K562 (cell line): Measurements from ENCODE around the gene B3GALT4. TPM values are rescaled to one million over a fixed set of nuclear protein-coding genes. Genes with fewer than 3 reads are reported as not detected.
"Not testable (repeated sequence)": the region's sequence is repeated elsewhere in the genome, so short reads cannot be mapped to it uniquely, and the experiment has no call there.

ENCODE experiments used
- ATAC-seq: fragments of 200-7000 bp; cut with Tn5 transposase; 3 replicates; pipeline ENCODE4 v1.9.1; 2020; ENCODE audit warnings: moderate library complexity
- BruUV-seq: library from RNA; stranded (reverse); fragments of 400-500 nt; replicated peaks from 2 replicates; lab custom pipeline; 2021; lab: Mats Ljungman, UMichigan
- CTCF ChIA-PET: fragments of 300-600 bp; formaldehyde crosslinking; extraction: SDS; loops from one replicate; lab custom pipeline; 2021; ENCODE audit warnings: low intra/inter-chr PET ratio; lab: Yijun Ruan, JAX
- POLR2A ChIA-PET: fragments of 300-600, 350-650 bp; sonication (Branson Sonifier 250); formaldehyde crosslinking; extraction: SDS; loops from one replicate; lab custom pipeline; 2021; ENCODE audit warnings: antibody characterized with exemption, inconsistent platforms; lab: Yijun Ruan, JAX
- DNase-seq, 4 experiments: peaks; one replicate each; pipeline versions ENCODE4 v3.0.0 to v3.0.0-alpha.2; 2011 to 2018; ENCODE audit warnings: low spot score in 3 of 4, mixed read lengths in 3 of 4; ENCODE audit errors: extremely low read depth in 1 of 4
- FAIRE-seq: peaks from 2 replicates; lab custom pipeline; 2011; peaks lifted over from hg19 to GRCh38; lab: Jason Lieb, UNC
- H2AFZ ChIP-seq: 2 replicates; pipeline ENCODE4 v1.6.0; 2011; ENCODE audit warnings: low read depth, low read length, control low read depth, inconsistent platforms
- H3K27ac ChIP-seq: fragments of 200-600 bp; 3 replicates; pipeline ENCODE4 v1.8.0; 2011; ENCODE audit warnings: low read depth, mild to moderate bottlenecking, control low read depth, inconsistent platforms, low read length, moderate library complexity, mixed read lengths; ENCODE audit errors: extremely low read depth
- H3K27me3 ChIP-seq, 2 experiments: fragments of 300-600 bp in 1 of 2; 2 replicates in 1 of 2; 3 replicates in 1 of 2; pipeline versions ENCODE4 v1.6.0 to v1.8.0; 2011; ENCODE audit warnings: inconsistent platforms in 2 of 2, low read length in 2 of 2, mild to moderate bottlenecking in 1 of 2, mixed read lengths in 1 of 2, moderate library complexity in 1 of 2; ENCODE audit not compliant: control insufficient read depth in 2 of 2, insufficient read depth in 2 of 2
- H3K36me3 ChIP-seq: fragments of 300-600 bp; 3 replicates; pipeline ENCODE4 v1.8.0; 2011; ENCODE audit warnings: mild to moderate bottlenecking, low read length, inconsistent platforms; ENCODE audit not compliant: control insufficient read depth, insufficient read depth
- H3K4me1 ChIP-seq, 2 experiments: fragments of 200-600 bp in 1 of 2; replicated peaks in 1 of 2; 2 replicates in 1 of 2; 3 replicates in 1 of 2; pipeline versions ENCODE4 v1.5.1 to v1.8.0; 2011; ENCODE audit warnings: inconsistent platforms in 2 of 2, low read length in 2 of 2, mild to moderate bottlenecking in 1 of 2, mixed read lengths in 1 of 2, moderate library complexity in 1 of 2; ENCODE audit not compliant: control insufficient read depth in 2 of 2, insufficient read depth in 2 of 2
- H3K4me2 ChIP-seq: 2 replicates; pipeline ENCODE4 v1.6.1; 2011; ENCODE audit warnings: low read length, control low read depth, inconsistent platforms, mixed read lengths; ENCODE audit not compliant: insufficient read depth
- H3K4me3 ChIP-seq: fragments of 200-600 bp; sonication (generic), shearing (Covaris generic); 2 replicates; pipeline ENCODE4 v1.5.1; 2016; ENCODE audit warnings: control low read depth, inconsistent platforms
- H3K79me2 ChIP-seq: fragments of 200-600 bp; 3 replicates; pipeline ENCODE4 v1.8.0; 2011; ENCODE audit warnings: low read length, inconsistent platforms; ENCODE audit not compliant: control insufficient read depth, insufficient read depth
- H3K9ac ChIP-seq, 2 experiments: 2 replicates each; pipeline versions ENCODE4 v1.6.0 to v1.6.1; 2011; ENCODE audit warnings: low read depth in 2 of 2, low read length in 2 of 2, control low read depth in 1 of 2, inconsistent platforms in 1 of 2, mild to moderate bottlenecking in 1 of 2, mixed read lengths in 1 of 2; ENCODE audit not compliant: insufficient read depth in 1 of 2
- H3K9me1 ChIP-seq: one replicate; pipeline ENCODE4 v1.6.0; 2011; ENCODE audit warnings: inconsistent platforms, mild to moderate bottlenecking, low read length, moderate library complexity; ENCODE audit not compliant: control insufficient read depth, insufficient read depth
- H3K9me3 ChIP-seq: replicated peaks from 2 replicates; pipeline ENCODE4 v1.5.1; 2011; ENCODE audit warnings: low read depth, low read length, inconsistent platforms; ENCODE audit not compliant: control insufficient read depth, insufficient read depth
- H4K20me1 ChIP-seq: replicated peaks from 2 replicates; pipeline ENCODE4 v1.6.1; 2011; ENCODE audit warnings: low read length, inconsistent platforms, mixed read lengths; ENCODE audit not compliant: control insufficient read depth, insufficient read depth
- C11orf30 ChIP-seq: fragments of 450-650 bp; IDR thresholded peaks from 2 replicates; pipeline ENCODE4 v1.6.1; 2016; ENCODE audit warnings: low read depth, mild to moderate bottlenecking
- EGR1 ChIP-seq: fragments of 450-650 bp; conservative IDR thresholded peaks from 2 replicates; pipeline ENCODE4 v1.6.1; 2017; ENCODE audit warnings: mild to moderate bottlenecking
- MAFG ChIP-seq: fragments of 450-650 bp; conservative IDR thresholded peaks from 2 replicates; pipeline ENCODE4 v1.6.1; 2016; ENCODE audit warnings: missing genetic modification characterization, missing compliant biosample characterization
- MAFK ChIP-seq: IDR thresholded peaks from 2 replicates; pipeline ENCODE4 v1.6.1; 2011; ENCODE audit warnings: low read length, improper control_type of control experiment
- RBFOX2 ChIP-seq: fragments of 200-400 bp; formaldehyde crosslinking; IDR thresholded peaks from 2 replicates; pipeline ENCODE4 v1.6.1; 2017; ENCODE audit warnings: low read depth, mild to moderate bottlenecking, low read length, moderate library complexity
- ZNF316 ChIP-seq: fragments of 450-650 bp; IDR thresholded peaks from 2 replicates; pipeline ENCODE4 v1.6.1; 2016
- WGBS: fragments of 100-300 bp; shearing (Covaris generic); methylation state at CpG from one replicate; pipeline ENCODE4 v1.1.6; 2016; ENCODE audit warnings: low coverage, mixed read lengths; ENCODE audit not compliant: insufficient coverage; ENCODE audit errors: missing lambda C conversion rate; 5-methylcytosine and 5-hydroxymethylcytosine counted together
- in situ Hi-C: fragments of 300-500 bp; cut with MboI; formaldehyde crosslinking; loops from 4 replicates; pipeline ENCODE4 v1.15.0; 2018; ENCODE audit warnings: inconsistent platforms, mixed read lengths
- intact Hi-C: fragments of 100-400 bp; cut with micrococcal nuclease; formaldehyde crosslinking; loops from 2 replicates; pipeline ENCODE4 v1.14.2; 2022
- polyA plus RNA-seq, 8 experiments: library from polyadenylated mRNA; depleted of rRNA in 4 of 8; stranded (reverse) in 5 of 8; unstranded in 3 of 8; fragments of >200 nt; fragmentation: Nextera tagmentation in 2 of 8; fragmentation: Illumina TruSeq in 1 of 8; extraction: Ambion mirVana in 2 of 8; extraction: Trizol in 1 of 8; gene quantifications; 2 replicates each; pipeline versions ENCODE4 v1.2.1 to v1.2.3, GENCODE V29; 2011 to 2014; ENCODE audit warnings: inconsistent platforms in 1 of 8, missing spikeins in 1 of 8
- total RNA-seq, 7 experiments: library from RNA; depleted of rRNA in 6 of 7; stranded (reverse); fragments of >200 nt in 6 of 7; fragmentation: Illumina TruSeq in 2 of 7; extraction: Trizol in 2 of 7; gene quantifications; 2 replicates each; pipeline versions ENCODE4 v1.2.1 to v1.2.3, GENCODE V29; 2011 to 2021; ENCODE audit warnings: low replicate concordance in 1 of 7

The B3GALT4 gene
- total and polyA plus RNA-seq, 9 of the 15 experiments (the other 6 are each of a cell fraction or from before 2014, with no cell fraction given): 0.11 to 1.3 (median 0.53) TPM; not detected in 1

DNA sequence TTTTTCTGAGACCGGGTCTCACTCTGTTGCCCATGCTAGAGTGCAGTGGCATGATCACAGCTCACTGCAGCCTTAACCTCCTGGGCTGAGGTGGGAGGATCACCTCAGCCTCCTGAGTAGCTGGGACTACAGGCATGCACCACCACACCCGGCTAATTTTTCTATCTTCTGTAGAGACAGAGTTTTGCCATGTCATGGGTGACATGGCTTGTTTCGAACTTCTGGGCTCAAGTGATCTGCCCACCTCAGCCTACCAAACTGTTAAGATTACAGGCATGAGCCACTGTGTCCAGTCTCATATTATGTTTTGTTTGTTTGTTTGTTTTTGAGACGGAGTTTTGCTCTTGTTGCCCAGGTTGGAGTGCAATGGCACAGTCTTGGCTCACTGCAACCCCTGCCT lies 8.3 kb downstream of the B3GALT4 start:
- in situ Hi-C loops: not testable (repeated sequence)

DNA sequence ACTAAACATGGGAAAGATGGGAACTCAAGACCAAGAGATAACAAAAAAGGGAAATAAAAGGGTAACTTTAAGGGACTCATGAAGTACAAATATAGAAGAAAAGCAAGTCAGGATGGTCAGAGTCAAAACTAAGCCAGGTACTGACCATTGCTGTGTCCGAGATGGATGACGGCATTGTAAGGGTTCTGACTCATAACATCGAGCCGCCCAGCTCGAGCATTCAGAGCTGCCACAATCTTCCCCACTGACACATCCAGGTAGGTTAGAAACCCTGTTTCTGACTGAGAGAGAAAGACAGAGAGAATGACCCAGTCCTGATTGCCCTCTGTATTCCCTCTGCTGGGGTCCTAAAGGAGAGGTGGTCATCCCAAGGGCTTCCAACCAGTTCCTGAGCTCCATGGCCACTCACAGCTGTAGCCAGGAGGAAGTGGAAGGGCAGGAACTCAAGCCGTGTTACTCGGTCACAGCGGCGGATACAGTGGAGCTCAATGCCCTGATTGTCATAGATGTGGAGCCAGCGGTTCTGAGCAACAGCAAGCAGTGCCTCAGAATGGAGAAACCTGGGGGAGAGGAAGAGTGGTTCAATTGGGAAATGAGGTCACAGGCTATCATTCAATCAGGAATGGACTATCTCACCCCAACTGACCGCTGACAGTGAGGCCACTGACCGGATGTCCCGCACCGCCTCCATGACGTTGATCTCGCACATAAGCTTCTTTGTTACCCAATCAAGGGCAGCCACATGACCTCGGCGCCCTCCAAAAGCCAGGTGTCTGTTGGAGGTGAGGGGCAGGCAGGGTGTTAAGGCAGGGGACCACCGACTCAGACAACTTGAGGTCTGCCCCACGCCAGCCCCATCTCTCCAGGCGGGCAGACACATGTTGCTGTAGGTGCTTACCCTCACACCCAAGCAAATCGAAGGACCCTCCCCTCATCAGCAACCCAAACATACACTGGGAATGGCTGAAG lies 10.3 kb downstream of the B3GALT4 start:
- H3K4me3 ChIP-seq: peak overlapping the region; percentile 76; the same call in 1 of the 2 replicates
- in situ Hi-C loops: no loop called here
- 95% methylated on average over 21 of the region's 22 CpGs for WGBS

More for the DNA sequence above, 8.3 kb downstream of the B3GALT4 start:
- H3K9me1 ChIP-seq, H3K27me3 ChIP-seq, H2AFZ ChIP-seq, H4K20me1 ChIP-seq, ATAC-seq, intact Hi-C loops, H3K9ac ChIP-seq, H3K4me3 ChIP-seq, DNase-seq, H3K27ac ChIP-seq, H3K9me3 ChIP-seq, POLR2A ChIA-PET, BruUV-seq, H3K4me2 ChIP-seq, FAIRE-seq, CTCF ChIA-PET: not testable (repeated sequence)
- peaks cover 32% of the 10 kb centered on the region for H3K79me2 ChIP-seq
- peaks cover 72% of the 10 kb centered on the region for H3K36me3 ChIP-seq
- TF ChIP-seq MAFG (tag) (peak; percentile 78), C11orf30 (peak; percentile 70), ZNF316 (peak; percentile 76), MAFK (peak; percentile 7; the same call in 1 of the 2 replicates)
- 85% methylated on average over 4 of the region's 4 CpGs for WGBS
- peaks cover 11 to 19% of the 10 kb centered on the region in 2 experiments; a peak in 4 of 5 replicates for H3K4me1 ChIP-seq

More for the DNA sequence above, 10.3 kb downstream of the B3GALT4 start:
- Histone ChIP-seq H3K36me3 (peaks cover 72% of the 10 kb centered on the region), H4K20me1 (no peaks in the 10 kb centered on the region), H3K9me3 (no peaks in the 10 kb centered on the region), H3K27ac (no peak overlapping the region), H3K4me2 (no peak overlapping the region), H3K9ac (peak overlapping the region; percentile 65 to 91; a peak in 3 of 4 replicates), H3K9me1 (no peaks in the 10 kb centered on the region), H3K4me1 (peaks cover 13 to 19% of the 10 kb centered on the region in 2 experiments; a peak in 4 of 5 replicates), H3K79me2 (peaks cover 45% of the 10 kb centered on the region), H3K27me3 (no peaks in the 10 kb centered on the region), H2AFZ (no peak overlapping the region)
- TF ChIP-seq EGR1 (no peak), RBFOX2 (peak; percentile 55)
- no peak for DNase-seq
- BruUV-seq: no TSS peak
- no peak for ATAC-seq
- intact Hi-C loops: no loop called here
- no peak for FAIRE-seq
- CTCF ChIA-PET: no interaction called here
- POLR2A ChIA-PET: interaction anchor here (0.6 to 7.1 kb wide), 3 partner anchors 10 to 67 kb away, joined by 4 to 90 read pairs (median 4); partner anchors contain the start of gene B3GALT4
